ENCODE data around the gene CUBN.

CUBN gene

GRCh38 chr10:17094844-17095243 is 34.8 kb downstream of the CUBN start:
- Histone ChIP-seq H3K27me3 (ENCODE audit: insufficient read depth, insufficient read length) (no peaks in the 10 kb centered on the region), H3K9me3 (ENCODE audit: insufficient read depth, low read length) (no peaks in the 10 kb centered on the region), H3K36me3 (ENCODE audit: insufficient read depth, insufficient read length, low read length) (no peaks in the 10 kb centered on the region), H3K9ac (ENCODE audit: insufficient read length, low read depth) (no peak overlapping the region), H3K4me3 (ENCODE audit: insufficient read length, low read depth) (no peak overlapping the region), H3K4me1 (ENCODE audit: insufficient read depth, insufficient read length) (no peaks in the 10 kb centered on the region)
- TF ChIP-seq YY1 (IDR thresholded peaks at IDR 0.05; ENCODE audit: insufficient read depth, insufficient read length) (no peak), ZNF274 (IDR thresholded peaks at IDR 0.05; ENCODE audit: low read depth, low read length) (no peak), SUZ12 (IDR thresholded peaks at IDR 0.05; ENCODE audit: extremely low read depth, insufficient read depth, insufficient read length) (no peak)
- DNase-seq (ENCODE audit: low read depth, low spot score): no peak

GRCh38 chr10:17092986-17093803 is 36.4 kb downstream of the CUBN start:
- H3K4me3 ChIP-seq (ENCODE audit: insufficient read length, low read depth): no peak overlapping the region
- no peak for TF ChIP-seq YY1 (IDR thresholded peaks at IDR 0.05; ENCODE audit: insufficient read depth, insufficient read length)
- TF ChIP-seq ZNF274 (IDR thresholded peaks at IDR 0.05; ENCODE audit: low read depth, low read length): no peak
- no peak for TF ChIP-seq SUZ12 (IDR thresholded peaks at IDR 0.05; ENCODE audit: extremely low read depth, insufficient read depth, insufficient read length)
- no peak for DNase-seq (ENCODE audit: low read depth, low spot score)
- H3K4me1 ChIP-seq (ENCODE audit: insufficient read depth, insufficient read length): no peaks in the 10 kb centered on the region
- H3K9ac ChIP-seq (ENCODE audit: insufficient read length, low read depth): no peak overlapping the region
- H3K9me3 ChIP-seq (ENCODE audit: insufficient read depth, low read length): no peaks in the 10 kb centered on the region
- H3K36me3 ChIP-seq (ENCODE audit: insufficient read depth, insufficient read length, low read length): no peaks in the 10 kb centered on the region
- no peaks in the 10 kb centered on the region for H3K27me3 ChIP-seq (ENCODE audit: insufficient read depth, insufficient read length)

GRCh38 chr10:17092216-17092944 is 37.2 kb downstream of the CUBN start:
- no peak for DNase-seq (ENCODE audit: low read depth, low spot score)
- TF ChIP-seq YY1 (IDR thresholded peaks at IDR 0.05; ENCODE audit: insufficient read depth, insufficient read length) (no peak), ZNF274 (IDR thresholded peaks at IDR 0.05; ENCODE audit: low read depth, low read length) (no peak), SUZ12 (IDR thresholded peaks at IDR 0.05; ENCODE audit: extremely low read depth, insufficient read depth, insufficient read length) (no peak)
- Histone ChIP-seq H3K36me3 (ENCODE audit: insufficient read depth, insufficient read length, low read length) (no peaks in the 10 kb centered on the region), H3K4me3 (ENCODE audit: insufficient read length, low read depth) (no peak overlapping the region), H3K4me1 (ENCODE audit: insufficient read depth, insufficient read length) (no peaks in the 10 kb centered on the region), H3K27me3 (ENCODE audit: insufficient read depth, insufficient read length) (no peaks in the 10 kb centered on the region), H3K9ac (ENCODE audit: insufficient read length, low read depth) (no peak overlapping the region), H3K9me3 (ENCODE audit: insufficient read depth, low read length) (no peaks in the 10 kb centered on the region)

- DNase-seq (ENCODE audit: low read depth, low spot score): no peak
- no peak overlapping the region for H3K9ac ChIP-seq (ENCODE audit: insufficient read length, low read depth)
- TF ChIP-seq YY1 (IDR thresholded peaks at IDR 0.05; ENCODE audit: insufficient read depth, insufficient read length) (no peak), SUZ12 (IDR thresholded peaks at IDR 0.05; ENCODE audit: extremely low read depth, insufficient read depth, insufficient read length) (no peak), ZNF274 (IDR thresholded peaks at IDR 0.05; ENCODE audit: low read depth, low read length) (no peak)
- H3K4me3 ChIP-seq (ENCODE audit: insufficient read length, low read depth): no peak overlapping the region
- H3K36me3 ChIP-seq (ENCODE audit: insufficient read depth, insufficient read length, low read length): no peaks in the 10 kb centered on the region
- H3K9me3 ChIP-seq (ENCODE audit: insufficient read depth, low read length): no peaks in the 10 kb centered on the region
- no peaks in the 10 kb centered on the region for H3K27me3 ChIP-seq (ENCODE audit: insufficient read depth, insufficient read length)
- no peaks in the 10 kb centered on the region for H3K4me1 ChIP-seq (ENCODE audit: insufficient read depth, insufficient read length)
These were observed 41.3 kb downstream of the CUBN start for GRCh38 chr10:17088118-17088806.

GRCh38 chr10:17086865-17087367 is 42.7 kb downstream of the CUBN start:
- H3K27me3 ChIP-seq (ENCODE audit: insufficient read depth, insufficient read length): no peaks in the 10 kb centered on the region
- TF ChIP-seq YY1 (IDR thresholded peaks at IDR 0.05; ENCODE audit: insufficient read depth, insufficient read length) (no peak), ZNF274 (IDR thresholded peaks at IDR 0.05; ENCODE audit: low read depth, low read length) (no peak), SUZ12 (IDR thresholded peaks at IDR 0.05; ENCODE audit: extremely low read depth, insufficient read depth, insufficient read length) (no peak)
- no peaks in the 10 kb centered on the region for H3K36me3 ChIP-seq (ENCODE audit: insufficient read depth, insufficient read length, low read length)
- H3K4me3 ChIP-seq (ENCODE audit: insufficient read length, low read depth): no peak overlapping the region
- H3K9me3 ChIP-seq (ENCODE audit: insufficient read depth, low read length): no peaks in the 10 kb centered on the region; the same call in 1 of the 2 replicates
- no peaks in the 10 kb centered on the region for H3K4me1 ChIP-seq (ENCODE audit: insufficient read depth, insufficient read length)
- H3K9ac ChIP-seq (ENCODE audit: insufficient read length, low read depth): no peak overlapping the region
- no peak for DNase-seq (ENCODE audit: low read depth, low spot score)

- no peak for DNase-seq (ENCODE audit: low read depth, low spot score)
- TF ChIP-seq SUZ12 (IDR thresholded peaks at IDR 0.05; ENCODE audit: extremely low read depth, insufficient read depth, insufficient read length): no peak
- no peak for TF ChIP-seq ZNF274 (IDR thresholded peaks at IDR 0.05; ENCODE audit: low read depth, low read length)
- TF ChIP-seq YY1 (IDR thresholded peaks at IDR 0.05; ENCODE audit: insufficient read depth, insufficient read length): no peak
- no peak overlapping the region for H3K9ac ChIP-seq (ENCODE audit: insufficient read length, low read depth)
These were observed 44.4 kb downstream of the CUBN start for GRCh38 chr10:17085011-17085725.

More at GRCh38 chr10:17085011-17085725, 44.4 kb downstream of the CUBN start:
- Histone ChIP-seq H3K4me1 (ENCODE audit: insufficient read depth, insufficient read length) (no peaks in the 10 kb centered on the region), H3K4me3 (ENCODE audit: insufficient read length, low read depth) (no peak overlapping the region), H3K9me3 (ENCODE audit: insufficient read depth, low read length) (no peaks in the 10 kb centered on the region; the same call in 1 of the 2 replicates), H3K27me3 (ENCODE audit: insufficient read depth, insufficient read length) (no peaks in the 10 kb centered on the region), H3K36me3 (ENCODE audit: insufficient read depth, insufficient read length, low read length) (no peaks in the 10 kb centered on the region)

All from NT2/D1 (cell line).